Measurements from ENCODE around the gene ARL5C. TPM values are rescaled to one million over a fixed set of nuclear protein-coding genes. Genes with fewer than 3 reads are reported as not detected.

ARL5C gene
- total RNA-seq, 1 donor from 2014 or later: not detected

DNA sequence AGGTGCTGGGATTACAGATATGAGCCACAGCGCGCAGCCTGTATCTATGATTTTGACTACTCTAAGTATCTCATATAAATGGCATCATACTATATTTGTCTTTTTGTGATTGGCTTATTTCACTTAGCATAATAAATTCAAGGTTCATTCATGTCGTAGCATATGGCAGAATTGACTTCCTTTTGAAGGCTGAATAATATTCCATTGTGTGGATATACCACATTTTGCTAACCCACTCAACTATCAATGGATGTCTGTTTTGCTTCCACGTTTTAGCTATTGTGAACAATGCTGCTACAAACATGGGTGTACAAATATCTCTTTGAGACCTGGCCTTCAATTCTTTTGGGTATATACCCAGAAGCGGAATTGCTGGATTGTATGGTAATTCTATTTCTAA, 24.7 kb downstream of the ARL5C start:
- Histone ChIP-seq H3K4me2 (ENCODE audit: low read length) (no peak overlapping the region), H3K9ac (ENCODE audit: low read length) (no peak overlapping the region), H3K4me1 (ENCODE audit: insufficient read depth, low read length) (peaks cover 27% of the 10 kb centered on the region), H3K27ac (ENCODE audit: low read depth, low read length) (no peak overlapping the region), H3K36me3 (ENCODE audit: insufficient read depth, low read length) (no peaks in the 10 kb centered on the region), H3K4me3 (ENCODE audit: insufficient read depth, low read depth, low read length) (no peak overlapping the region), H2AFZ (ENCODE audit: low read depth, low read length) (no peak overlapping the region), H3K27me3 (ENCODE audit: insufficient read depth, low read length) (no peaks in the 10 kb centered on the region), H3K79me2 (ENCODE audit: insufficient read depth, low read length) (no peaks in the 10 kb centered on the region), H3K9me3 (ENCODE audit: insufficient read depth, low read depth, low read length) (no peaks in the 10 kb centered on the region), H4K20me1 (ENCODE audit: insufficient read depth, low read length) (no peaks in the 10 kb centered on the region)
- Mint-ChIP-seq H3K27ac (ENCODE audit: unreplicated experiment) (no peak overlapping the region), H3K9me3 (ENCODE audit: unreplicated experiment) (peaks cover 2% of the 10 kb centered on the region), H3K27me3 (ENCODE audit: low read depth, unreplicated experiment) (peaks cover 5% of the 10 kb centered on the region), H3K4me3 (ENCODE audit: unreplicated experiment) (no peak overlapping the region), H3K36me3 (ENCODE audit: low read depth, unreplicated experiment) (peaks cover 3% of the 10 kb centered on the region), H3K4me1 (ENCODE audit: low read depth, unreplicated experiment) (peaks cover 15% of the 10 kb centered on the region)
- DNase-seq (ENCODE audit: low read depth) (no peak), FAIRE-seq (no peak)
- TF ChIP-seq, protein P1, sequence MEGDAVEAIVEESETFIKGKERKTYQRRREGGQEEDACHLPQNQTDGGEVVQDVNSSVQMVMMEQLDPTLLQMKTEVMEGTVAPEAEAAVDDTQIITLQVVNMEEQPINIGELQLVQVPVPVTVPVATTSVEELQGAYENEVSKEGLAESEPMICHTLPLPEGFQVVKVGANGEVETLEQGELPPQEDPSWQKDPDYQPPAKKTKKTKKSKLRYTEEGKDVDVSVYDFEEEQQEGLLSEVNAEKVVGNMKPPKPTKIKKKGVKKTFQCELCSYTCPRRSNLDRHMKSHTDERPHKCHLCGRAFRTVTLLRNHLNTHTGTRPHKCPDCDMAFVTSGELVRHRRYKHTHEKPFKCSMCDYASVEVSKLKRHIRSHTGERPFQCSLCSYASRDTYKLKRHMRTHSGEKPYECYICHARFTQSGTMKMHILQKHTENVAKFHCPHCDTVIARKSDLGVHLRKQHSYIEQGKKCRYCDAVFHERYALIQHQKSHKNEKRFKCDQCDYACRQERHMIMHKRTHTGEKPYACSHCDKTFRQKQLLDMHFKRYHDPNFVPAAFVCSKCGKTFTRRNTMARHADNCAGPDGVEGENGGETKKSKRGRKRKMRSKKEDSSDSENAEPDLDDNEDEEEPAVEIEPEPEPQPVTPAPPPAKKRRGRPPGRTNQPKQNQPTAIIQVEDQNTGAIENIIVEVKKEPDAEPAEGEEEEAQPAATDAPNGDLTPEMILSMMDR (IDR thresholded peaks at IDR 0.05; ENCODE audit: insufficient read depth, low read depth, low read length): no peak
- no peak for TF ChIP-seq EZH2 (IDR thresholded peaks at IDR 0.05; ENCODE audit: insufficient read depth, low read length)

DNA sequence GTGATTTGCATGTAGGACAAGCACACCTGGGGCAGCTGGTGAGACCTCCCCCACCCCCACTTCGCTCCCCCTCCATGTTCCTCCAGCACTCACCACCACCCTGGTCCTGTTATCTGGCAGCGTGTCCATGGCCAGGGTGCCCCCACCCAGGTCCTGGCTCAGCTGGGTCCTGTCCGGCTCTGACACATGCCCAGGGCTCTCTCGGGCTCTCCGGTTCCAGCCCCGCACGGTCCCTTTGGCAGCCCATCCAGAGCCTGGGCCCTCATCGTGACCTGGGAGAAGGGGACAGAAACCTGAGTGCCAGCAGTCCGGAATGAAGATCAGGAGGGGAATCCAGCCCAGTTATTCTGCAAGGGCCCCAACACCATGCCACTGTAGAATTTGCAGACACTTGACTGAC, 26.4 kb downstream of the ARL5C start:
- peak overlapping the region; percentile 2 for H3K9ac ChIP-seq (ENCODE audit: low read length)
- no peaks in the 10 kb centered on the region for H4K20me1 ChIP-seq (ENCODE audit: insufficient read depth, low read length)
- Mint-ChIP-seq H3K9me3 (ENCODE audit: unreplicated experiment) (peaks cover 2% of the 10 kb centered on the region), H3K36me3 (ENCODE audit: low read depth, unreplicated experiment) (peaks cover 5% of the 10 kb centered on the region), H3K4me3 (ENCODE audit: unreplicated experiment) (no peak overlapping the region), H3K27me3 (ENCODE audit: low read depth, unreplicated experiment) (peaks cover 2% of the 10 kb centered on the region), H3K4me1 (ENCODE audit: low read depth, unreplicated experiment) (peaks cover 20% of the 10 kb centered on the region), H3K27ac (ENCODE audit: unreplicated experiment) (peak overlapping the region; percentile 94)
- H3K4me2 ChIP-seq (ENCODE audit: low read length): peak overlapping the region; percentile 80
- H3K27ac ChIP-seq (ENCODE audit: low read depth, low read length): peak overlapping the region; percentile 15
- no peaks in the 10 kb centered on the region for H3K79me2 ChIP-seq (ENCODE audit: insufficient read depth, low read length)
- no peaks in the 10 kb centered on the region for H3K36me3 ChIP-seq (ENCODE audit: insufficient read depth, low read length)
- TF ChIP-seq, protein P1 (IDR thresholded peaks at IDR 0.05; ENCODE audit: insufficient read depth, low read depth, low read length): no peak
- no peak for TF ChIP-seq EZH2 (IDR thresholded peaks at IDR 0.05; ENCODE audit: insufficient read depth, low read length)
- FAIRE-seq (no peak), DNase-seq (ENCODE audit: low read depth) (no peak)
- no peaks in the 10 kb centered on the region for H3K27me3 ChIP-seq (ENCODE audit: insufficient read depth, low read length)
- H2AFZ ChIP-seq (ENCODE audit: low read depth, low read length): no peak overlapping the region
- H3K4me3 ChIP-seq (ENCODE audit: insufficient read depth, low read depth, low read length): no peak overlapping the region
- peaks cover 29% of the 10 kb centered on the region for H3K4me1 ChIP-seq (ENCODE audit: insufficient read depth, low read length)
- H3K9me3 ChIP-seq (ENCODE audit: insufficient read depth, low read depth, low read length): no peaks in the 10 kb centered on the region

DNA sequence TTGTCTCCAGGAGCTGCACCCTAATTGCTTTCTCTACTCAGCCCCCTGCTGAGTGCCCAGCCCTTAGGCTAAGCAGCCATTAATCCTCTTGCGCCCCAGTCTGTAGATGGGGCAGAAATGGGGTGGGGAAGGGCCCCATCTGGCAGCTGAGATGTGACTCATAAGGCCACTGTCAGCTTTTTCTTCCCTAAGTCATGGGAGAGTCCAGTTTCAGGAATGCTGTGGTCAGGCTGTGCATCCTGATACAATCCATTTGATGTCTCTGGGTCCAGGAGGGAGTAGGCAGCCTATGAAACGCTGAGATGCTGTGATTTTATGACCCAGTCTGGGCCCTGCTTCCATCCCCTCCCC, 26.8 kb downstream of the ARL5C start:
- TF ChIP-seq, protein P1 (IDR thresholded peaks at IDR 0.05; ENCODE audit: insufficient read depth, low read depth, low read length): no peak
- TF ChIP-seq EZH2 (IDR thresholded peaks at IDR 0.05; ENCODE audit: insufficient read depth, low read length): no peak
- H3K9ac ChIP-seq (ENCODE audit: low read length): peak overlapping the region; percentile 44

More for the DNA sequence above, 26.8 kb downstream of the ARL5C start:
- Mint-ChIP-seq H3K4me3 (ENCODE audit: unreplicated experiment) (peak overlapping the region; percentile 11), H3K4me1 (ENCODE audit: low read depth, unreplicated experiment) (peaks cover 20% of the 10 kb centered on the region), H3K36me3 (ENCODE audit: low read depth, unreplicated experiment) (peaks cover 5% of the 10 kb centered on the region), H3K27ac (ENCODE audit: unreplicated experiment) (peak overlapping the region; percentile 94), H3K27me3 (ENCODE audit: low read depth, unreplicated experiment) (no peaks in the 10 kb centered on the region), H3K9me3 (ENCODE audit: unreplicated experiment) (peaks cover 2% of the 10 kb centered on the region)
- Histone ChIP-seq H3K4me2 (ENCODE audit: low read length) (peak overlapping the region; percentile 80), H3K4me1 (ENCODE audit: insufficient read depth, low read length) (peaks cover 25% of the 10 kb centered on the region), H3K9me3 (ENCODE audit: insufficient read depth, low read depth, low read length) (no peaks in the 10 kb centered on the region), H2AFZ (ENCODE audit: low read depth, low read length) (peak overlapping the region; percentile 62), H3K27me3 (ENCODE audit: insufficient read depth, low read length) (no peaks in the 10 kb centered on the region), H3K36me3 (ENCODE audit: insufficient read depth, low read length) (no peaks in the 10 kb centered on the region), H3K79me2 (ENCODE audit: insufficient read depth, low read length) (no peaks in the 10 kb centered on the region), H3K4me3 (ENCODE audit: insufficient read depth, low read depth, low read length) (no peak overlapping the region), H4K20me1 (ENCODE audit: insufficient read depth, low read length) (no peaks in the 10 kb centered on the region), H3K27ac (ENCODE audit: low read depth, low read length) (peak overlapping the region; percentile 78)
- DNase-seq (ENCODE audit: low read depth): peak; percentile 91
- peak; percentile 96 for FAIRE-seq
